GM23338 (cell line): ENCODE measurements around the gene GNG4. TPM values are rescaled to one million over a fixed set of nuclear protein-coding genes. Genes with fewer than 3 reads are reported as not detected.

Experiments
- ATAC-seq: fragments of 200-7000 bp; cut with Tn5 transposase; 3 replicates; pipeline ENCODE4 v1.9.1; 2020
- DNase-seq: peaks from one replicate; pipeline ENCODE4 v3.0.0-alpha.2; 2015; ENCODE audit warnings: low spot score
- H2AFZ ChIP-seq: fragments of 200-600 bp; sonication (generic); 2 replicates; pipeline ENCODE4 v1.8.0; 2016; ENCODE audit warnings: antibody characterized with exemption, mild to moderate bottlenecking, moderate library complexity
- H3F3A ChIP-seq: fragments of 200-600 bp; sonication (generic); replicated peaks from 2 replicates; pipeline ENCODE4 v1.8.0; 2017; ENCODE audit warnings: antibody characterized with exemption, mixed run types, low read depth
- H3K27ac ChIP-seq: fragments of 200-600 bp; sonication (generic); 2 replicates; pipeline ENCODE4 v1.6.1; 2016; ENCODE audit warnings: low read depth
- H3K27me3 ChIP-seq: fragments of 200-600 bp; sonication (generic); 2 replicates; pipeline ENCODE4 v1.8.0; 2016; ENCODE audit warnings: mild to moderate bottlenecking, mixed run types, moderate library complexity; ENCODE audit not compliant: insufficient read depth
- H3K36me3 ChIP-seq: fragments of 200-600 bp; sonication (generic); 2 replicates; pipeline ENCODE4 v1.8.0; 2016; ENCODE audit warnings: mild to moderate bottlenecking; ENCODE audit not compliant: insufficient read depth
- H3K4me1 ChIP-seq: fragments of 200-600 bp; sonication (generic); 2 replicates; pipeline ENCODE4 v1.8.0; 2016; ENCODE audit warnings: mild to moderate bottlenecking, moderate library complexity; ENCODE audit not compliant: insufficient read depth
- H3K4me2 ChIP-seq: fragments of 200-600 bp; sonication (generic); 2 replicates; pipeline ENCODE4 v1.7.1; 2017; ENCODE audit warnings: mixed run types
- H3K4me3 ChIP-seq: fragments of 200-600 bp; sonication (generic); 2 replicates; pipeline ENCODE4 v1.6.1; 2016; ENCODE audit warnings: mixed run types
- H3K79me2 ChIP-seq: fragments of 200-600 bp; sonication (generic); replicated peaks from 2 replicates; pipeline ENCODE4 v1.8.0; 2017; ENCODE audit warnings: mild to moderate bottlenecking; ENCODE audit not compliant: insufficient read depth
- H3K9me2 ChIP-seq: fragments of 200-600 bp; sonication (generic); 2 replicates; pipeline ENCODE4 v1.8.0; 2017; ENCODE audit not compliant: insufficient read depth
- H4K20me1 ChIP-seq: fragments of 200-600 bp; sonication (generic); replicated peaks from 2 replicates; pipeline ENCODE4 v1.8.0; 2017; ENCODE audit warnings: mild to moderate bottlenecking; ENCODE audit not compliant: insufficient read depth
- H3K27ac Mint-ChIP-seq: 2 replicates; pipeline ENCODE4 v1.8.0; 2020; ENCODE audit warnings: inconsistent platforms, mild to moderate bottlenecking, moderate library complexity, mixed read lengths
- H3K27me3 Mint-ChIP-seq: 3 replicates; pipeline ENCODE4 v1.8.0; 2022; ENCODE audit warnings: low read depth, mild to moderate bottlenecking, moderate library complexity, mixed read lengths, inconsistent platforms; ENCODE audit not compliant: insufficient read depth, poor library complexity
- H3K36me3 Mint-ChIP-seq: 3 replicates; pipeline ENCODE4 v1.8.0; 2021; ENCODE audit warnings: low read depth, mild to moderate bottlenecking, inconsistent platforms, moderate library complexity, mixed read lengths
- H3K4me1 Mint-ChIP-seq: 3 replicates; pipeline ENCODE4 v1.8.0; 2020; ENCODE audit warnings: mild to moderate bottlenecking, inconsistent platforms, mixed read lengths
- H3K4me3 Mint-ChIP-seq: 3 replicates; pipeline ENCODE4 v1.8.0; 2021; ENCODE audit warnings: moderate library complexity, mild to moderate bottlenecking, inconsistent platforms, mixed read lengths
- H3K9me3 Mint-ChIP-seq: 3 replicates; pipeline ENCODE4 v1.8.0; 2020; ENCODE audit warnings: moderate library complexity, mild to moderate bottlenecking, inconsistent platforms, mixed read lengths
- EZH2 ChIP-seq: fragments of 200-600 bp; sonication (generic); IDR thresholded peaks from one replicate; pipeline ENCODE4 v1.8.0; 2017; ENCODE audit warnings: antibody characterized with exemption, mild to moderate bottlenecking, low read depth; ENCODE audit not compliant: unreplicated experiment
- EZH2phosphoT487 ChIP-seq: fragments of 200-600 bp; sonication (generic); IDR thresholded peaks from one replicate; pipeline ENCODE4 v1.8.1; 2018; ENCODE audit warnings: antibody characterized with exemption; ENCODE audit not compliant: unreplicated experiment
- STAT1 ChIP-seq: IDR thresholded peaks from one replicate; pipeline ENCODE4 v1.6.1; 2016; ENCODE audit warnings: antibody characterized with exemption; ENCODE audit not compliant: unreplicated experiment
- ZNF462 ChIP-seq: fragments of 250-450 bp; sonication (Bioruptor Pico); IDR thresholded peaks from 2 replicates; pipeline ENCODE4 v1.5.0; 2020; ENCODE audit warnings: mild to moderate bottlenecking, moderate library complexity
- polyA plus RNA-seq: library from polyadenylated mRNA; unstranded; fragments of >200 nt; fragmentation: Nextera tagmentation; extraction: Ambion mirVana; gene quantifications from 2 replicates; pipeline ENCODE4 v1.2.1, GENCODE V29; 2016
- total RNA-seq: library from RNA; depleted of rRNA; stranded (reverse); fragments of >200 nt; shearing (Covaris generic); gene quantifications from 2 replicates; pipeline ENCODE4 v1.2.3, GENCODE V29; 2014
- TF ChIP-seq, protein P1 (sequence below): IDR thresholded peaks from 2 replicates; pipeline ENCODE4 v1.6.1; 2016; ENCODE audit warnings: antibody characterized with exemption
- TF ChIP-seq, protein P2 (sequence below): IDR thresholded peaks from one replicate; pipeline ENCODE4 v1.6.1; 2018; ENCODE audit warnings: antibody characterized with exemption; ENCODE audit not compliant: unreplicated experiment

Gene GNG4
- total and polyA plus RNA-seq, 2 experiments from 2014 or later, result 40.2 to 49.2 TPM

GRCh38 chr1:235659186-235659771 is 9.7 kb upstream of the GNG4 start:
- Histone ChIP-seq H3K4me1 (peaks cover 39% of the 10 kb centered on the region), H4K20me1 (no peaks in the 10 kb centered on the region), H3K27ac (no peak overlapping the region), H3F3A (no peaks in the 10 kb centered on the region; the same call in 1 of the 2 replicates), H3K4me3 (no peak overlapping the region), H3K9me2 (no peaks in the 10 kb centered on the region), H3K27me3 (no peaks in the 10 kb centered on the region), H2AFZ (no peak overlapping the region), H3K4me2 (no peak overlapping the region), H3K79me2 (no peaks in the 10 kb centered on the region), H3K36me3 (no peaks in the 10 kb centered on the region)
- Mint-ChIP-seq H3K27ac (no peak overlapping the region), H3K9me3 (no peaks in the 10 kb centered on the region), H3K36me3 (no peaks in the 10 kb centered on the region), H3K4me1 (peaks cover 34% of the 10 kb centered on the region), H3K27me3 (peaks cover 2% of the 10 kb centered on the region), H3K4me3 (no peak overlapping the region)
- no peak for DNase-seq
- ATAC-seq, result no peak
- TF ChIP-seq STAT1, result no peak
- TF ChIP-seq EZH2, result no peak
- TF ChIP-seq, protein P1, sequence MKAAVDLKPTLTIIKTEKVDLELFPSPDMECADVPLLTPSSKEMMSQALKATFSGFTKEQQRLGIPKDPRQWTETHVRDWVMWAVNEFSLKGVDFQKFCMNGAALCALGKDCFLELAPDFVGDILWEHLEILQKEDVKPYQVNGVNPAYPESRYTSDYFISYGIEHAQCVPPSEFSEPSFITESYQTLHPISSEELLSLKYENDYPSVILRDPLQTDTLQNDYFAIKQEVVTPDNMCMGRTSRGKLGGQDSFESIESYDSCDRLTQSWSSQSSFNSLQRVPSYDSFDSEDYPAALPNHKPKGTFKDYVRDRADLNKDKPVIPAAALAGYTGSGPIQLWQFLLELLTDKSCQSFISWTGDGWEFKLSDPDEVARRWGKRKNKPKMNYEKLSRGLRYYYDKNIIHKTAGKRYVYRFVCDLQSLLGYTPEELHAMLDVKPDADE, result no peak
- TF ChIP-seq, protein P2, sequence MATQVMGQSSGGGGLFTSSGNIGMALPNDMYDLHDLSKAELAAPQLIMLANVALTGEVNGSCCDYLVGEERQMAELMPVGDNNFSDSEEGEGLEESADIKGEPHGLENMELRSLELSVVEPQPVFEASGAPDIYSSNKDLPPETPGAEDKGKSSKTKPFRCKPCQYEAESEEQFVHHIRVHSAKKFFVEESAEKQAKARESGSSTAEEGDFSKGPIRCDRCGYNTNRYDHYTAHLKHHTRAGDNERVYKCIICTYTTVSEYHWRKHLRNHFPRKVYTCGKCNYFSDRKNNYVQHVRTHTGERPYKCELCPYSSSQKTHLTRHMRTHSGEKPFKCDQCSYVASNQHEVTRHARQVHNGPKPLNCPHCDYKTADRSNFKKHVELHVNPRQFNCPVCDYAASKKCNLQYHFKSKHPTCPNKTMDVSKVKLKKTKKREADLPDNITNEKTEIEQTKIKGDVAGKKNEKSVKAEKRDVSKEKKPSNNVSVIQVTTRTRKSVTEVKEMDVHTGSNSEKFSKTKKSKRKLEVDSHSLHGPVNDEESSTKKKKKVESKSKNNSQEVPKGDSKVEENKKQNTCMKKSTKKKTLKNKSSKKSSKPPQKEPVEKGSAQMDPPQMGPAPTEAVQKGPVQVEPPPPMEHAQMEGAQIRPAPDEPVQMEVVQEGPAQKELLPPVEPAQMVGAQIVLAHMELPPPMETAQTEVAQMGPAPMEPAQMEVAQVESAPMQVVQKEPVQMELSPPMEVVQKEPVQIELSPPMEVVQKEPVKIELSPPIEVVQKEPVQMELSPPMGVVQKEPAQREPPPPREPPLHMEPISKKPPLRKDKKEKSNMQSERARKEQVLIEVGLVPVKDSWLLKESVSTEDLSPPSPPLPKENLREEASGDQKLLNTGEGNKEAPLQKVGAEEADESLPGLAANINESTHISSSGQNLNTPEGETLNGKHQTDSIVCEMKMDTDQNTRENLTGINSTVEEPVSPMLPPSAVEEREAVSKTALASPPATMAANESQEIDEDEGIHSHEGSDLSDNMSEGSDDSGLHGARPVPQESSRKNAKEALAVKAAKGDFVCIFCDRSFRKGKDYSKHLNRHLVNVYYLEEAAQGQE, result no peak
- no peak for TF ChIP-seq ZNF462
- TF ChIP-seq EZH2phosphoT487, result no peak
